Measurements from ENCODE around the gene PINLYP. TPM values are rescaled to one million over a fixed set of nuclear protein-coding genes. Genes with fewer than 3 reads are reported as not detected.
A peak's percentile ranks its signal among the peaks of the same experiment; 100 is the strongest.

The PINLYP gene
- polyA plus RNA-seq, 1 donor (not counting 4 experiments of a cell fraction or from before 2014, with no cell fraction given): 16.0 TPM

- Histone ChIP-seq H3K4me2 (ENCODE audit: control insufficient read depth, extremely low read depth, insufficient read depth, low read depth, low read length) (no peak overlapping the region), H2AFZ (ENCODE audit: control insufficient read depth, low read length) (no peak overlapping the region), H3K79me2 (ENCODE audit: control insufficient read depth, insufficient read depth, low read length) (no peaks in the 10 kb centered on the region), H3K4me3 (ENCODE audit: control insufficient read depth in 2 of 3, extremely low read depth in 1 of 3, insufficient read depth in 2 of 3, low read depth in 1 of 3, low read length in 3 of 3) (no peak overlapping the region), H3K9me3 (ENCODE audit: control insufficient read depth, low read depth, low read length) (no peaks in the 10 kb centered on the region), H3K27ac (ENCODE audit: control insufficient read depth, insufficient read depth, low read length) (no peak overlapping the region), H4K20me1 (ENCODE audit: control insufficient read depth, extremely low read depth, insufficient read depth, low read length) (no peaks in the 10 kb centered on the region), H3K9me1 (ENCODE audit: control insufficient read depth, extremely low read depth, insufficient read depth, low read length) (no peaks in the 10 kb centered on the region), H3K36me3 (ENCODE audit: control insufficient read depth in 2 of 2, extremely low read depth in 1 of 2, insufficient read depth in 2 of 2, low read length in 2 of 2) (peaks cover 1 to 3% of the 10 kb centered on the region in 2 experiments), H3K4me1 (ENCODE audit: control insufficient read depth, extremely low read depth, insufficient read depth, low read length) (no peaks in the 10 kb centered on the region), H3K27me3 (ENCODE audit: control insufficient read depth, extremely low read depth, insufficient read depth, low read length) (no peaks in the 10 kb centered on the region), H3K9ac (ENCODE audit: control insufficient read depth, extremely low read depth, insufficient read depth, low read length) (no peak overlapping the region)
- TF ChIP-seq EZH2 (IDR thresholded peaks at IDR 0.05; ENCODE audit: low read length) (no peak), CTCF (optimal IDR thresholded peaks at IDR 0.05 in 1 of 3, IDR thresholded peaks at IDR 0.05 in 1 of 3, conservative IDR thresholded peaks at IDR 0.05 in 1 of 3; ENCODE audit: extremely low read depth in 1 of 3, insufficient read depth in 2 of 3, low read length in 3 of 3) (no peak)
- no peak for DNase-seq (ENCODE audit: low read depth, low spot score)
- dilution Hi-C loops (cut with MboI; ENCODE audit: extremely low pct_ligation_motif_present, low sequenced_read_pairs): no loop called here
- peak; percentile 58 for FAIRE-seq
These were observed 12.8 kb upstream of the PINLYP start for GRCh38 chr19:43562698-43563241.

- H3K79me2 ChIP-seq (ENCODE audit: control insufficient read depth, insufficient read depth, low read length): no peaks in the 10 kb centered on the region
- no peak overlapping the region for H3K27ac ChIP-seq (ENCODE audit: control insufficient read depth, insufficient read depth, low read length)
- no peak overlapping the region for H3K9ac ChIP-seq (ENCODE audit: control insufficient read depth, extremely low read depth, insufficient read depth, low read length)
- H2AFZ ChIP-seq (ENCODE audit: control insufficient read depth, low read length): no peak overlapping the region
- H3K9me1 ChIP-seq (ENCODE audit: control insufficient read depth, extremely low read depth, insufficient read depth, low read length): no peaks in the 10 kb centered on the region
- no peaks in the 10 kb centered on the region for H3K9me3 ChIP-seq (ENCODE audit: control insufficient read depth, low read depth, low read length)
- H3K36me3 ChIP-seq (ENCODE audit: control insufficient read depth in 2 of 2, extremely low read depth in 1 of 2, insufficient read depth in 2 of 2, low read length in 2 of 2): peaks cover 0 to 1% of the 10 kb centered on the region in 2 experiments
- H3K4me1 ChIP-seq (ENCODE audit: control insufficient read depth, extremely low read depth, insufficient read depth, low read length): no peaks in the 10 kb centered on the region
- H3K4me3 ChIP-seq (ENCODE audit: control insufficient read depth in 2 of 3, extremely low read depth in 1 of 3, insufficient read depth in 2 of 3, low read depth in 1 of 3, low read length in 3 of 3): no peak overlapping the region
- DNase-seq (ENCODE audit: low read depth, low spot score) (no peak), FAIRE-seq (no peak)
- no peaks in the 10 kb centered on the region for H3K27me3 ChIP-seq (ENCODE audit: control insufficient read depth, extremely low read depth, insufficient read depth, low read length)
- H4K20me1 ChIP-seq (ENCODE audit: control insufficient read depth, extremely low read depth, insufficient read depth, low read length): no peaks in the 10 kb centered on the region
- TF ChIP-seq EZH2 (IDR thresholded peaks at IDR 0.05; ENCODE audit: low read length) (no peak), CTCF (optimal IDR thresholded peaks at IDR 0.05 in 1 of 3, IDR thresholded peaks at IDR 0.05 in 1 of 3, conservative IDR thresholded peaks at IDR 0.05 in 1 of 3; ENCODE audit: extremely low read depth in 1 of 3, insufficient read depth in 2 of 3, low read length in 3 of 3) (no peak)
- no peak overlapping the region for H3K4me2 ChIP-seq (ENCODE audit: control insufficient read depth, extremely low read depth, insufficient read depth, low read depth, low read length)
- dilution Hi-C loops (cut with MboI; ENCODE audit: extremely low pct_ligation_motif_present, low sequenced_read_pairs): no loop called here
These were observed 11.7 kb upstream of the PINLYP start for GRCh38 chr19:43563816-43564457.

Data from keratinocyte (primary cell).